ENCODE measurements around the gene CGB8. TPM values are rescaled to one million over a fixed set of nuclear protein-coding genes. Genes with fewer than 3 reads are reported as not detected.
A peak's percentile ranks its signal among the peaks of the same experiment; 100 is the strongest.
"Not testable (repeated sequence)": the region's sequence is repeated elsewhere in the genome, so short reads cannot be mapped to it uniquely, and the experiment has no call there.

Gene CGB8
- polyA plus RNA-seq (2013), result not detected

GRCh38 chr19:49049011-49049410, at the start of gene CGB8:
Gene CGB8 (minus strand): TSS chr19:49049111. CDS start chr19:49048739, 372 bp downstream.
- H3K9me3 ChIP-seq (ENCODE audit: control extremely low read depth in 1 of 5, control insufficient read depth in 4 of 5, insufficient read depth in 2 of 5, low read depth in 1 of 5, low read length in 4 of 5); H3K4me1 ChIP-seq (ENCODE audit: control extremely low read depth in 1 of 4, control insufficient read depth in 4 of 4, insufficient read depth in 4 of 4, low read length in 3 of 4); H3K27me3 ChIP-seq (replicated peaks in 2 of 5; ENCODE audit: control insufficient read depth in 4 of 5, insufficient read depth in 5 of 5, low read length in 4 of 5); H3K27ac ChIP-seq (ENCODE audit: insufficient read depth in 1 of 2, low read depth in 1 of 2, low read length in 2 of 2, poor library complexity in 1 of 2, severe bottlenecking in 2 of 2); H3K4me3 ChIP-seq (ENCODE audit: control insufficient read depth in 1 of 7, extremely low read depth in 1 of 7, insufficient read depth in 4 of 7, low read depth in 2 of 7, low read length in 6 of 7); H3K36me3 ChIP-seq (ENCODE audit: control insufficient read depth in 4 of 4, insufficient read depth in 4 of 4, low read length in 3 of 4); POLR2A ChIA-PET; DNase-seq; CTCF ChIA-PET: not testable (repeated sequence)
- whole genome bisulfite sequencing (ENCODE audit: insufficient coverage), result 89% methylated on average over 5 of the region's 12 CpGs

DNA sequence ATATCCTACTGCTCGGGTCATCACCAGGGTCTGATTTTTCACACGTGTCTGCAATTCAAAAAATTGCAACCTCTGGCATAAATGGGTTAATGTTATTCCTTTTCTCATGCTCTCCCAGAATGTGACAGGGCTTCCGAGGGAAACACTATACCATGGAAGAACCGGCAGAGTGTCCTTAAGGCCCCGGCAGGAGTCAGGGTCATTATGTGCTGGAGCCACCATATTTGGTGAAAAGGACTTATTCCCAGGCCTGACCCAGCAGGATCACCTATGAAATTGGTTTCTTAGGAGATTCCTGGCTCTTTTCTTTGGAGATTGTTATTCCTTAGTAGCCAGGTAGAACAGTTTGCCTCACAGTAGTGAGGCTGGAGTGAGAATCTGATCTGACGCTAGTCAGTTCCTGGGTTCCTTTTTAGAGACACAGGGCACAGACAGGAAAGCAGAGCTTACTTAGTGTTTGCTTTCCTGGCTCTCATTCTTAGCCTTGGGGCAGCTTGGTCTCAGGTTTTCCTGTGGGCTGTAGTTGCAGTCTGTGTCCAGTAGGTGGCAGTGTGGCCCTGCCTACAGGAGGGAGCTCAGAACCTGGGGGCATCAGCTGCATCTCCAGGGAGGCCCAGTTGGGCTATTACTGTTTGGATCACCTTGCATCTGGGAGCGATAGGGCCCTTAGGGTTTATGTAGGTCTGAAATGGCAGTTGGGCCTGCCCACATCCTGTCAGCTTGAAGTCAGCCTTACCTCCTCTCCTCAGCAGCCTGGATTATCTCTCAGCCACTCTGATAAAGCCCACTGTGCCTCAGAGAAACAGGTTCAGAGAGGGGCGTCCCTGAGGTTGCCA, 48.8 kb upstream of the CGB8 start:
- Histone ChIP-seq H3K27me3 (replicated peaks in 2 of 5; ENCODE audit: control insufficient read depth in 4 of 5, insufficient read depth in 5 of 5, low read length in 4 of 5) (no peaks in the 10 kb centered on the region), H3K36me3 (ENCODE audit: control insufficient read depth in 4 of 4, insufficient read depth in 4 of 4, low read length in 3 of 4) (peaks cover 13 to 83% (median 71%) of the 10 kb centered on the region in 4 experiments), H3K4me1 (ENCODE audit: control extremely low read depth in 1 of 4, control insufficient read depth in 4 of 4, insufficient read depth in 4 of 4, low read length in 3 of 4) (no peaks in the 10 kb centered on the region), H3K9me3 (ENCODE audit: control extremely low read depth in 1 of 5, control insufficient read depth in 4 of 5, insufficient read depth in 2 of 5, low read depth in 1 of 5, low read length in 4 of 5) (no peaks in the 10 kb centered on the region), H3K4me3 (ENCODE audit: control insufficient read depth in 1 of 7, extremely low read depth in 1 of 7, insufficient read depth in 4 of 7, low read depth in 2 of 7, low read length in 6 of 7) (no peak overlapping the region), H3K27ac (ENCODE audit: insufficient read depth in 1 of 2, low read depth in 1 of 2, low read length in 2 of 2, poor library complexity in 1 of 2, severe bottlenecking in 2 of 2) (no peak overlapping the region)
- CTCF ChIA-PET, result interaction anchor here (0.6 to 3.3 kb wide), 34 partner anchors 9 to 309 kb away, joined by 3 to 35 read pairs (median 4); partner anchors contain the start of gene LIN7B
- peak; percentile 71 to 88 (median 81) for DNase-seq
- WGBS (ENCODE audit: insufficient coverage), result 77% methylated on average over 7 of the region's 8 CpGs
- POLR2A ChIA-PET, result interaction anchor here (0.6 to 1.1 kb wide), 2 partner anchors 12 to 400 kb away, joined by 3 to 4 read pairs; no protein-coding TSS in a partner anchor

DNA sequence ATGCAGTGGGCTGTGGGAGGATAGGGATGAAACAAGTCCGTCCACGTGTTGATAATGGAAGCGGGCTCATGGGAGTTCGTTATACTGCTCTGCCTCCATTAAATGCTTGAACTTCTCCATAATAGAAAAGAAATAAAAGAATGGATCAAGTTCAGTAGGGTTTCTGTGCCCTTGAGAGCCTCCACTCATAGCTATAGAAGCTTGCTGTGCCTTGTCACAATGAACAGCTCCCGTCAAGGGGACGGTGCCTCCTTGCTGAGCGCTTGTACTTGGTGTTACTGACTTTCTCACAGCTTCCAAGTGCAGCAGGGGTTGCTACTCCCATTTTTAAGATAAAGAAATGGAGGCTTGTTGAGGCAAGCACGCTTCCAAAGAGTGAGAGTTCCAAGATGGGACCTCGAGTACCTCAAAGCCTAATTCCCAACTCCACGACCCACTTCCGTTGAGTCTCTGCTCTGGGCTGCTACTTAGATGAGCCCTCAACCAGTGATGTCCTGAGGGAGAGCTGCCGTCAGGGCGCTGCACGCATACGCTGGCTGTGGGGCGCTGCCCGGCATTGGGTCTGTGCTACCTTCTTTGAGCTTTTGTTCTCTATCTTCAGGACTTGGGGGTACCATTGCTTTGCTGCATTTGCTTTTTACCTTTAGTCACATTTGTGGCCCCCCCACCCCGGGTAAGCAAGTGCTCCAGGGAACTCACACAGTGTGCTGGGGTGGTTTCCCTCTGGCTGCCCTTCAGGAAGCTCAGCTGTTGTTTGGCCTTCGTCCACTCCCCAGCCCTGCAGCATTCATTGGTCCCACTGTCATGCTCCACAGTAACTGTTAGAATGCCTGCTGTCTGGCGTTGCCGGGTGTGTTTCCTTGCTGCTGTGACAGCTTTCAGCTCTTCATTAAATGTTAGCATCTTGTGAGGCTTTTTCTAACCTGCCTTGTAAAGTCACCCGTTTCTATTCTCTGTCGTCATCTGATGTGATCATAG, 45.9 kb upstream of the CGB8 start:
- 94% methylated on average over 19 of the region's 23 CpGs for WGBS (ENCODE audit: insufficient coverage)
- Histone ChIP-seq H3K27ac (ENCODE audit: insufficient read depth in 1 of 2, low read depth in 1 of 2, low read length in 2 of 2, poor library complexity in 1 of 2, severe bottlenecking in 2 of 2) (no peak overlapping the region), H3K9me3 (ENCODE audit: control extremely low read depth in 1 of 5, control insufficient read depth in 4 of 5, insufficient read depth in 2 of 5, low read depth in 1 of 5, low read length in 4 of 5) (no peaks in the 10 kb centered on the region), H3K4me1 (ENCODE audit: control extremely low read depth in 1 of 4, control insufficient read depth in 4 of 4, insufficient read depth in 4 of 4, low read length in 3 of 4) (no peaks in the 10 kb centered on the region), H3K4me3 (ENCODE audit: control insufficient read depth in 1 of 7, extremely low read depth in 1 of 7, insufficient read depth in 4 of 7, low read depth in 2 of 7, low read length in 6 of 7) (no peak overlapping the region), H3K27me3 (replicated peaks in 2 of 5; ENCODE audit: control insufficient read depth in 4 of 5, insufficient read depth in 5 of 5, low read length in 4 of 5) (no peaks in the 10 kb centered on the region), H3K36me3 (ENCODE audit: control insufficient read depth in 4 of 4, insufficient read depth in 4 of 4, low read length in 3 of 4) (peaks cover 31 to 86% (median 73%) of the 10 kb centered on the region in 4 experiments)
- ChIA-PET CTCF (interaction anchor here (0.8 to 2.6 kb wide), 8 partner anchors 9 to 104 kb away, joined by 3 to 11 read pairs (median 4); no protein-coding TSS in a partner anchor), POLR2A (no interaction called here)
- no peak for DNase-seq

DNA sequence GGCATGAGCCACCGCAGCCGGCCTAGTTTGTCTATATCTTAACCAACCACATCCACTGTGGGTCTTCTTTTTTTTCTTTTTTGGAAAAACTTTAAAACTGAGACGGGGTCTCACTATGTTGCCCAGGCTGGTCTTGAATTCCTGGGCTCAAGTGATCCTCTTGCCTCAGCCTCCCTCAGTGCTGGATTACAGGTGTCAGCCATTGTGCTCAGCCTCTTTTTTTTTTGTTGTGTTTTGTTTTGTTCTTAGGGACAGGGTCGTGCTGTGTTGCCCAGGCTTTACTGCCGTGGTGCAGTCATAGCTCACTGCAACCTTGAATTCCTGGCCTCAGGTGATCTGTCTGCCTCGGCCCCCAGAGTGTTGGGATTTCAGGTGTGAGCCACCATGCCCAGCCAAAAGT, 43.8 kb upstream of the CGB8 start:
- 100% methylated on average over 4 of the region's 6 CpGs for WGBS (ENCODE audit: insufficient coverage)
- no peak overlapping the region for H3K27ac ChIP-seq (ENCODE audit: insufficient read depth in 1 of 2, low read depth in 1 of 2, low read length in 2 of 2, poor library complexity in 1 of 2, severe bottlenecking in 2 of 2)
- no peaks in the 10 kb centered on the region for H3K4me1 ChIP-seq (ENCODE audit: control extremely low read depth in 1 of 4, control insufficient read depth in 4 of 4, insufficient read depth in 4 of 4, low read length in 3 of 4)
- H3K4me3 ChIP-seq (ENCODE audit: control insufficient read depth in 1 of 7, extremely low read depth in 1 of 7, insufficient read depth in 4 of 7, low read depth in 2 of 7, low read length in 6 of 7), result no peak overlapping the region
- DNase-seq, result no peak
- CTCF ChIA-PET, result interaction anchor here (1.4 kb wide), 2 partner anchors 14 to 21 kb away, joined by 3 to 4 read pairs; no protein-coding TSS in a partner anchor
- POLR2A ChIA-PET, result no interaction called here
- peaks cover 27 to 81% (median 66%) of the 10 kb centered on the region in 4 experiments for H3K36me3 ChIP-seq (ENCODE audit: control insufficient read depth in 4 of 4, insufficient read depth in 4 of 4, low read length in 3 of 4)
- H3K9me3 ChIP-seq (ENCODE audit: control extremely low read depth in 1 of 5, control insufficient read depth in 4 of 5, insufficient read depth in 2 of 5, low read depth in 1 of 5, low read length in 4 of 5), result no peaks in the 10 kb centered on the region
- no peaks in the 10 kb centered on the region for H3K27me3 ChIP-seq (replicated peaks in 2 of 5; ENCODE audit: control insufficient read depth in 4 of 5, insufficient read depth in 5 of 5, low read length in 4 of 5)

DNA sequence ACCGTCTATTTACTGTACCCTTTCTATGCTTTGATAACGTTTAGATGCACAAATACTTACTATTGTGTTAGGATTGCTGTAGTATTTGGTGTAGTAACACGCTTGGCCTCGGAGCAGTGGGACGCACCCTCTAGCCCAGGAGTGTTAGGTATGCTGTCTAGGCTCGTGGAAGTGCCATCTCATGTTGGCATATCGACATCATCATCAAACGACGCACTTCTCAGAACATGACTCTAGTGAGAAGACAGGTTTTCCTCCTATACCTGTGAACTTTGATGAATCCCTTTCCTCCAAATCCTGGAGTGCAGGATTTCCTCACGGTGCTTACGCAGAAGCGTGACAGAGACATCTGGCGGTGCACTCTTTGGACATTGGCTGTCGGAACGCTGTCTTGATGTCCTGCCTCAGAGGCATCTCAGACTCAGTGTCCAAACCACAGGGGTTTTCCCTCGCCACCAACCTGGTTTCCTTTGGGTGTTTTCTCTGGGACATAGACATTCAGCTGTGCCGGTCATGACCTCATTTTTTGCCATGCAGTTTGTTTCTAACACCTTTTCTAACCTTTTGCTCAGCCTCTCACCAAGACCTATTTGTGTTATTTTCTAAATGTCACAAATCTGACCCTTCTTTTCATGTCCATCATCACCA, 42.6 kb upstream of the CGB8 start:
- POLR2A ChIA-PET, result interaction anchor here (0.6 kb wide), 1 partner anchor 394 kb away, joined by 7 read pairs; no protein-coding TSS in a partner anchor
- CTCF ChIA-PET, result interaction anchor here (0.9 to 1.4 kb wide), 3 partner anchors 15 to 106 kb away, joined by 3 to 4 read pairs (median 3); no protein-coding TSS in a partner anchor
- DNase-seq, result no peak
- Histone ChIP-seq H3K36me3 (ENCODE audit: control insufficient read depth in 4 of 4, insufficient read depth in 4 of 4, low read length in 3 of 4) (peaks cover 27 to 79% (median 65%) of the 10 kb centered on the region in 4 experiments), H3K9me3 (ENCODE audit: control extremely low read depth in 1 of 5, control insufficient read depth in 4 of 5, insufficient read depth in 2 of 5, low read depth in 1 of 5, low read length in 4 of 5) (no peaks in the 10 kb centered on the region), H3K27me3 (replicated peaks in 2 of 5; ENCODE audit: control insufficient read depth in 4 of 5, insufficient read depth in 5 of 5, low read length in 4 of 5) (no peaks in the 10 kb centered on the region), H3K27ac (ENCODE audit: insufficient read depth in 1 of 2, low read depth in 1 of 2, low read length in 2 of 2, poor library complexity in 1 of 2, severe bottlenecking in 2 of 2) (no peak overlapping the region), H3K4me1 (ENCODE audit: control extremely low read depth in 1 of 4, control insufficient read depth in 4 of 4, insufficient read depth in 4 of 4, low read length in 3 of 4) (peaks cover 0 to 11% (median 6%) of the 10 kb centered on the region in 4 experiments), H3K4me3 (ENCODE audit: control insufficient read depth in 1 of 7, extremely low read depth in 1 of 7, insufficient read depth in 4 of 7, low read depth in 2 of 7, low read length in 6 of 7) (no peak overlapping the region)
- 99% methylated on average over 11 of the region's 17 CpGs for WGBS (ENCODE audit: insufficient coverage)

DNA sequence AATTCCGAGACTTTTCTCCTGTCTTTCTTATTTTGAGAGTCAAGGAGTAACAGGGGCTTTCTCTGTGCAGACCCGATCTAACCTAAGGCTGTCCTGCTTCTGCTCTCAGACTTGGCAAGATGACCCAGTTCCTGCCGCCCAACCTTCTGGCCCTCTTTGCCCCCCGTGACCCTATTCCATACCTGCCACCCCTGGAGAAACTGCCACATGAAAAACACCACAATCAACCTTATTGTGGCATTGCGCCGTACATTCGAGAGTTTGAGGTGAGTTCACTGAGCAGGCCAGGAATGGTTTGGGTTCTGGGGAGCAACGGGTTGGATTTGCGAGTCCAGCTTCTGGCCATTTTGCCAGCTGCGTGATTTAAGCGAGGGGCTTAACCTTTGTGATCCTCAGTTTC, 37.4 kb upstream of the CGB8 start:
- Histone ChIP-seq H3K4me3 (ENCODE audit: control insufficient read depth in 1 of 7, extremely low read depth in 1 of 7, insufficient read depth in 4 of 7, low read depth in 2 of 7, low read length in 6 of 7) (peak overlapping the region; percentile 82 to 99 (median 93)), H3K27ac (ENCODE audit: insufficient read depth in 1 of 2, low read depth in 1 of 2, low read length in 2 of 2, poor library complexity in 1 of 2, severe bottlenecking in 2 of 2) (peak overlapping the region; percentile 78 to 93), H3K36me3 (ENCODE audit: control insufficient read depth in 4 of 4, insufficient read depth in 4 of 4, low read length in 3 of 4) (peaks cover 12 to 36% (median 29%) of the 10 kb centered on the region in 4 experiments), H3K9me3 (ENCODE audit: control extremely low read depth in 1 of 5, control insufficient read depth in 4 of 5, insufficient read depth in 2 of 5, low read depth in 1 of 5, low read length in 4 of 5) (no peaks in the 10 kb centered on the region), H3K27me3 (replicated peaks in 2 of 5; ENCODE audit: control insufficient read depth in 4 of 5, insufficient read depth in 5 of 5, low read length in 4 of 5) (no peaks in the 10 kb centered on the region), H3K4me1 (ENCODE audit: control extremely low read depth in 1 of 4, control insufficient read depth in 4 of 4, insufficient read depth in 4 of 4, low read length in 3 of 4) (peaks cover 0 to 23% (median 20%) of the 10 kb centered on the region in 4 experiments)
- 74% methylated on average over 11 of the region's 11 CpGs for WGBS (ENCODE audit: insufficient coverage)
- DNase-seq, result no peak
- CTCF ChIA-PET, result interaction anchor here (0.8 to 2.0 kb wide), 3 partner anchors 9 to 12 kb away, joined by 4 to 8 read pairs (median 5); no protein-coding TSS in a partner anchor
- POLR2A ChIA-PET, result no interaction called here

Measured in common myeloid progenitor, CD34-positive (primary cell).